ENCODE data around the gene NCR3LG1.

Gene NCR3LG1

GRCh38 chr11:17394743-17395390 is 43.3 kb downstream of the NCR3LG1 start:
- no peak for DNase-seq

GRCh38 chr11:17395554-17395961 is 44.0 kb downstream of the NCR3LG1 start:
- DNase-seq: no peak

GRCh38 chr11:17395978-17396377 is 44.4 kb downstream of the NCR3LG1 start:
- no peak for DNase-seq

- no peak for DNase-seq
Observed at GRCh38 chr11:17396598-17397310, 45.2 kb downstream of the NCR3LG1 start.

GRCh38 chr11:17397311-17398002 is 45.9 kb downstream of the NCR3LG1 start:
- DNase-seq: no peak

GRCh38 chr11:17399236-17399635 is 47.6 kb downstream of the NCR3LG1 start:
- DNase-seq: no peak

GRCh38 chr11:17400048-17400775 is 48.6 kb downstream of the NCR3LG1 start:
- no peak for DNase-seq

- no peak for DNase-seq
Observed at GRCh38 chr11:17401316-17401715, 49.7 kb downstream of the NCR3LG1 start.

- DNase-seq: no peak
Observed at GRCh38 chr11:17401841-17402240, 50.2 kb downstream of the NCR3LG1 start.

- DNase-seq: no peak
Observed at GRCh38 chr11:17402486-17402885, 50.9 kb downstream of the NCR3LG1 start.

- no peak for DNase-seq
Observed at GRCh38 chr11:17403980-17404759, 52.6 kb downstream of the NCR3LG1 start.

GRCh38 chr11:17405232-17406005 is 53.8 kb downstream of the NCR3LG1 start:
- DNase-seq: peak; percentile 41

- no peak for DNase-seq
Observed at GRCh38 chr11:17406082-17406817, 54.6 kb downstream of the NCR3LG1 start.

GRCh38 chr11:17406818-17407149 is 55.2 kb downstream of the NCR3LG1 start:
- DNase-seq: no peak

- no peak for DNase-seq
Observed at GRCh38 chr11:17407575-17407974, 56.0 kb downstream of the NCR3LG1 start.

- DNase-seq: no peak
Observed at GRCh38 chr11:17408026-17408425, 56.4 kb downstream of the NCR3LG1 start.

- peak; percentile 29 for DNase-seq
Observed at GRCh38 chr11:17408641-17409040, 57.0 kb downstream of the NCR3LG1 start.

- DNase-seq: no peak
Observed at GRCh38 chr11:17410606-17411379, 59.2 kb downstream of the NCR3LG1 start.

- DNase-seq: no peak
Observed at GRCh38 chr11:17411418-17411817, 59.8 kb downstream of the NCR3LG1 start.

- peak; percentile 5 for DNase-seq
Observed at GRCh38 chr11:17412488-17413180, 61.0 kb downstream of the NCR3LG1 start.
